IMR-90 (cell line): Measurements from ENCODE around the gene AGAP2.

ENCODE experiments used
- RAD21 ChIP-seq: IDR thresholded peaks from 2 replicates; pipeline ENCODE4 v1.6.1; 2012; ENCODE audit warnings: low read length, improper control_type of control experiment
- RCOR1 ChIP-seq: IDR thresholded peaks from 2 replicates; pipeline ENCODE4 v1.6.1; 2012; ENCODE audit warnings: mild to moderate bottlenecking, low read length, improper control_type of control experiment; ENCODE audit not compliant: insufficient replicate concordance
- TF ChIP-seq, protein P1 (sequence below): conservative IDR thresholded peaks from 2 replicates; pipeline ENCODE4 v1.5.1; 2012; ENCODE audit warnings: mild to moderate bottlenecking, low read depth, low read length, improper control_type of control experiment

DNA sequence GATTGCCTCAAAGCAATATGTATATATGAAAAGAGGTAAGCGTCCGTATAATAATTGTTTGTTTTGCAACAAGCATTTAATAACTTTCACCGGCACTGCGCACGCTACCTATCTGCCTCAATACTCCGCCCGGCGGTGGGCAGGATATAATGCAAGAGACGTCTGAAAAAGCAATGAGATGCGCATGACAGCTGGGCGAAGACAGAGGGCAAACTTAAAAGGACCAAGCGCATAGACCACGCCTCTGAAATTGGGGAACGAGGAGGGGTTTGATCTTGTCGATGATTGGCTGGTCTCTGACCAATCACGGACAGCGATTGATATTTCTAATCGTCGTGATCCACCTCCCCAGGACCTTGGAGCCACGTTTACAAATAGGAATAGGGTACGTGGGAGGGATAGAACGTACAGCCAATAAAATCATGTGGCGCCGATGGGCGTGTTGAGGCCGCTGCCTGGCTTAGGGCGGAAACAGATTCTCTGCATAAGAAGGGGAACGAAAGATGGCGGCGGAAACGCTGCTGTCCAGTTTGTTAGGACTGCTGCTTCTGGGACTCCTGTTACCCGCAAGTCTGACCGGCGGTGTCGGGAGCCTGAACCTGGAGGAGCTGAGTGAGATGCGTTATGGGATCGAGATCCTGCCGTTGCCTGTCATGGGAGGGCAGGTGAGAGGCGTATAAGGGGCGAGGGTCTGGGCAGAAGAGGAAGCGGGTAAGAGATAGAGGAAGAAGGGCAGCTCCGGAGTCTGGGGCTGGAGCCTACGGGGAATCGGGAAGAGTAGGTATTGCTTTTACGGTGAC, 44.7 kb downstream of the AGAP2 start, which contains the start of gene OS9:
- TF ChIP-seq, protein P1, sequence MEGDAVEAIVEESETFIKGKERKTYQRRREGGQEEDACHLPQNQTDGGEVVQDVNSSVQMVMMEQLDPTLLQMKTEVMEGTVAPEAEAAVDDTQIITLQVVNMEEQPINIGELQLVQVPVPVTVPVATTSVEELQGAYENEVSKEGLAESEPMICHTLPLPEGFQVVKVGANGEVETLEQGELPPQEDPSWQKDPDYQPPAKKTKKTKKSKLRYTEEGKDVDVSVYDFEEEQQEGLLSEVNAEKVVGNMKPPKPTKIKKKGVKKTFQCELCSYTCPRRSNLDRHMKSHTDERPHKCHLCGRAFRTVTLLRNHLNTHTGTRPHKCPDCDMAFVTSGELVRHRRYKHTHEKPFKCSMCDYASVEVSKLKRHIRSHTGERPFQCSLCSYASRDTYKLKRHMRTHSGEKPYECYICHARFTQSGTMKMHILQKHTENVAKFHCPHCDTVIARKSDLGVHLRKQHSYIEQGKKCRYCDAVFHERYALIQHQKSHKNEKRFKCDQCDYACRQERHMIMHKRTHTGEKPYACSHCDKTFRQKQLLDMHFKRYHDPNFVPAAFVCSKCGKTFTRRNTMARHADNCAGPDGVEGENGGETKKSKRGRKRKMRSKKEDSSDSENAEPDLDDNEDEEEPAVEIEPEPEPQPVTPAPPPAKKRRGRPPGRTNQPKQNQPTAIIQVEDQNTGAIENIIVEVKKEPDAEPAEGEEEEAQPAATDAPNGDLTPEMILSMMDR, result peak; percentile 90
- TF ChIP-seq RCOR1, result no peak
- TF ChIP-seq RAD21, result peak; percentile 59
